CD14-positive monocyte (primary cell): ENCODE results near the gene FRMD3. TPM values are rescaled to one million over a fixed set of nuclear protein-coding genes. Genes with fewer than 3 reads are reported as not detected.

ENCODE experiments used
- DNase-seq, 3 donors: peaks; one replicate each; pipeline ENCODE4 v3.0.0-alpha.2; 2011 to 2022
- H2AFZ ChIP-seq: 2 replicates; pipeline ENCODE4 v1.6.0; 2012; ENCODE audit warnings: mild to moderate bottlenecking, low read depth, low read length, inconsistent platforms; ENCODE audit not compliant: insufficient read depth, poor library complexity, severe bottlenecking
- H3K27ac ChIP-seq, 2 donors: 1 replicate in 1 of 2; 2 replicates in 1 of 2; pipeline ENCODE4 v1.5.1; 2012 to 2013; ENCODE audit warnings: low read length in 2 of 2, control low read depth in 1 of 2, inconsistent platforms in 1 of 2, low read depth in 1 of 2, mild to moderate bottlenecking in 1 of 2
- H3K27me3 ChIP-seq, 2 donors: one replicate each; pipeline versions ENCODE4 v1.6.0 to v1.6.1; 2011 to 2013; ENCODE audit warnings: low read length in 2 of 2; ENCODE audit not compliant: control insufficient read depth in 2 of 2, insufficient read depth in 2 of 2
- H3K36me3 ChIP-seq, 2 donors: replicated peaks in 1 of 2; 1 replicate in 1 of 2; 2 replicates in 1 of 2; pipeline versions ENCODE4 v1.5.1 to v1.6.1; 2012 to 2013; ENCODE audit warnings: low read length in 2 of 2, control low read depth in 1 of 2, inconsistent platforms in 1 of 2, mild to moderate bottlenecking in 1 of 2; ENCODE audit not compliant: insufficient read depth in 2 of 2, control insufficient read depth in 1 of 2
- H3K4me1 ChIP-seq, 2 donors: 1 replicate in 1 of 2; 2 replicates in 1 of 2; pipeline versions ENCODE4 v1.5.1 to v1.6.1; 2012 to 2013; ENCODE audit warnings: low read length in 2 of 2, control low read depth in 1 of 2, inconsistent platforms in 1 of 2, mild to moderate bottlenecking in 1 of 2, moderate library complexity in 1 of 2; ENCODE audit not compliant: insufficient read depth in 2 of 2, control insufficient read depth in 1 of 2
- H3K4me2 ChIP-seq: replicated peaks from 2 replicates; pipeline ENCODE3; 2012; ENCODE audit warnings: low read length, moderate library complexity, mild to moderate bottlenecking; ENCODE audit not compliant: poor library complexity, severe bottlenecking; ENCODE audit errors: extremely low read depth
- H3K4me3 ChIP-seq, 3 experiments: fragments of 200-600 bp in 1 of 3; sonication (generic) in 1 of 3; replicated peaks in 1 of 3; 1 replicate in 2 of 3; 2 replicates in 1 of 3; pipeline ENCODE4 v1.5.1; 2011 to 2013; ENCODE audit warnings: low read length in 3 of 3, mild to moderate bottlenecking in 3 of 3, control low read depth in 2 of 3, low read depth in 2 of 3, inconsistent platforms in 1 of 3, moderate library complexity in 1 of 3
- H3K79me2 ChIP-seq: 2 replicates; pipeline ENCODE4 v1.6.0; 2012; ENCODE audit warnings: mild to moderate bottlenecking, control low read depth, inconsistent platforms, low read length, moderate library complexity; ENCODE audit not compliant: insufficient read depth
- H3K9ac ChIP-seq: 2 replicates; pipeline ENCODE4 v1.6.0; 2017; ENCODE audit warnings: low read length, mild to moderate bottlenecking; ENCODE audit not compliant: insufficient read depth, poor library complexity, severe bottlenecking
- H3K9me3 ChIP-seq, 2 donors: replicated peaks in 1 of 2; 1 replicate in 1 of 2; 2 replicates in 1 of 2; pipeline versions ENCODE4 v1.5.1 to v1.6.1; 2012 to 2013; ENCODE audit warnings: low read length in 2 of 2, control low read depth in 1 of 2; ENCODE audit not compliant: control insufficient read depth in 1 of 2, insufficient read depth in 1 of 2
- H4K20me1 ChIP-seq: 2 replicates; pipeline ENCODE4 v1.6.0; 2012; ENCODE audit warnings: mild to moderate bottlenecking, low read length, control low read depth, moderate library complexity; ENCODE audit not compliant: insufficient read depth
- H3K27ac Mint-ChIP-seq, 7 donors: one replicate each; pipeline ENCODE4 v1.8.0; 2020; ENCODE audit warnings: mild to moderate bottlenecking in 7 of 7, mixed read lengths in 7 of 7, moderate library complexity in 6 of 7, inconsistent platforms in 2 of 7
- H3K27me3 Mint-ChIP-seq, 3 donors: one replicate each; pipeline ENCODE4 v1.8.0; 2021 to 2022; ENCODE audit warnings: low read depth in 3 of 3, mild to moderate bottlenecking in 3 of 3, mixed read lengths in 3 of 3, moderate library complexity in 3 of 3, inconsistent platforms in 1 of 3
- H3K36me3 Mint-ChIP-seq, 2 donors: one replicate each; pipeline ENCODE4 v1.8.0; 2020; ENCODE audit warnings: mixed read lengths in 2 of 2, inconsistent platforms in 1 of 2, mild to moderate bottlenecking in 1 of 2
- H3K4me1 Mint-ChIP-seq: one replicate; pipeline ENCODE4 v1.8.0; 2020; ENCODE audit warnings: mild to moderate bottlenecking, mixed read lengths
- H3K4me3 Mint-ChIP-seq, 2 donors: one replicate each; pipeline ENCODE4 v1.8.0; 2020; ENCODE audit warnings: mild to moderate bottlenecking in 2 of 2, mixed read lengths in 2 of 2, moderate library complexity in 1 of 2
- H3K9me3 Mint-ChIP-seq, 7 donors: one replicate each; pipeline ENCODE4 v1.8.0; 2020 to 2022; ENCODE audit warnings: mixed read lengths in 7 of 7, mild to moderate bottlenecking in 6 of 7, moderate library complexity in 6 of 7, inconsistent platforms in 2 of 7
- WGBS: methylation state at CpG from one replicate; pipeline ENCODE4 v1.1.5; 2013; ENCODE audit warnings: missing lambda C conversion rate; ENCODE audit not compliant: insufficient coverage; 5-methylcytosine and 5-hydroxymethylcytosine counted together
- intact Hi-C, 2 donors: fragments of 100-400 bp; cut with micrococcal nuclease; formaldehyde crosslinking; loops; one replicate each; pipeline versions ENCODE4 v1.15.0 to v1.15.1; 2023
- polyA plus RNA-seq, 3 donors: library from polyadenylated mRNA; depleted of rRNA in 1 of 3; unstranded in 2 of 3; stranded (reverse) in 1 of 3; fragments of 300-500 nt in 2 of 3; fragments of >200 nt in 1 of 3; fragmentation: Illumina TruSeq in 2 of 3; gene quantifications; 1 replicate in 2 of 3; 2 replicates in 1 of 3; pipeline ENCODE4 v1.2.3, GENCODE V29; 2012 to 2021
- TF ChIP-seq, protein P1 (sequence below): fragments of 200-600 bp; IDR thresholded peaks from one replicate; pipeline ENCODE4 v1.8.0; 2022; ENCODE audit warnings: antibody characterized with exemption, mild to moderate bottlenecking

Gene FRMD3
- polyA plus RNA-seq, 3 donors, result 2.8 to 9.8 (median 4.2) TPM

DNA sequence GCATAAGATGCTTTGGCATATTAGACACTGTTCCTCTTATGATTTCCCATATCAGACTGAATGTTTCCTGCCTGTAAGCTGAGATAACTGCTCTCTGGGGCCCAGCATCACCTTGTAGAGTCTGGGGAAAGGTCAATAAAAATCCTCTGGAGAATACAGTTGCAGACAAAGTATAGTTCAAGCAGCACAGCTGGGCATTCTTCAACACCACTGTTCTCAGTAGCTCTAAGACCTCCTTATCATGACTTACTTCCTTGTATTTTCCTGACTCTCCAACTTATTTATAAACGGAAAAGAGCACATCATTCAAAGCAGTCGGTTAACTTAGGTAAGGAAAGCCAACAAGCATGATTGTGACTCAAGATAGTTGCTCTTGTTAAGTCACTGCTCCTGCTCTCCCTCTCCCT, 266.5 kb downstream of the FRMD3 start:
- H3K27ac Mint-ChIP-seq, result no peak overlapping the region
- H3K9me3 ChIP-seq, result no peaks in the 10 kb centered on the region

DNA sequence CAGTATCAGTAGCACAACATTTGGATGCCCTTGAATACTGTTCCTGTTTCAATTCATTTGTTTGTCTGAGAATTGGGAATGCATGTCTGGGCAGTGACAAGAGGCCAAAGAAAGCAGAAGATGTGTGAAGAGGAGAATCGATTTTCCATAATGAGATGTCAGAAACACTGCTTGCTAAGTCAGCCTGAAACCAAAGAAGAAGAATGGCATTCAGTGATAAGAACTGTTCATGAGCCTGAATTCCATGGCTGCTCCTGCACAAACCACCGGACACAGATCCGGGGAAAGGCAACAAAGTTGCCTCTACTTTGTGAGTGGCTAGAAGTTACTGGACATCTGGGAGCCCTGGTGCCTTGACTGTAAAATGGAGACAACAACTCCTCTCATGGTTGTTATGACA, 268.1 kb downstream of the FRMD3 start:
- intact Hi-C loops, result no loop called here
- no peak overlapping the region for H3K4me3 Mint-ChIP-seq

More for the DNA sequence above, 266.5 kb downstream of the FRMD3 start:
- H3K27me3 Mint-ChIP-seq, result peaks cover 0 to 1% (median 0%) of the 10 kb centered on the region in 3 donors
- no peaks in the 10 kb centered on the region for H3K79me2 ChIP-seq
- peaks cover 0 to 4% (median 0%) of the 10 kb centered on the region in 7 donors for H3K9me3 Mint-ChIP-seq
- H3K4me1 ChIP-seq, result no peaks in the 10 kb centered on the region
- intact Hi-C loops, result no loop called here
- no peak overlapping the region for H3K9ac ChIP-seq
- no peak overlapping the region for H2AFZ ChIP-seq
- H3K36me3 ChIP-seq, result no peaks in the 10 kb centered on the region
- DNase-seq, result no peak
- no peak overlapping the region for H3K27ac ChIP-seq
- H4K20me1 ChIP-seq, result no peaks in the 10 kb centered on the region
- H3K4me2 ChIP-seq, result no peak overlapping the region
- TF ChIP-seq, protein P1, sequence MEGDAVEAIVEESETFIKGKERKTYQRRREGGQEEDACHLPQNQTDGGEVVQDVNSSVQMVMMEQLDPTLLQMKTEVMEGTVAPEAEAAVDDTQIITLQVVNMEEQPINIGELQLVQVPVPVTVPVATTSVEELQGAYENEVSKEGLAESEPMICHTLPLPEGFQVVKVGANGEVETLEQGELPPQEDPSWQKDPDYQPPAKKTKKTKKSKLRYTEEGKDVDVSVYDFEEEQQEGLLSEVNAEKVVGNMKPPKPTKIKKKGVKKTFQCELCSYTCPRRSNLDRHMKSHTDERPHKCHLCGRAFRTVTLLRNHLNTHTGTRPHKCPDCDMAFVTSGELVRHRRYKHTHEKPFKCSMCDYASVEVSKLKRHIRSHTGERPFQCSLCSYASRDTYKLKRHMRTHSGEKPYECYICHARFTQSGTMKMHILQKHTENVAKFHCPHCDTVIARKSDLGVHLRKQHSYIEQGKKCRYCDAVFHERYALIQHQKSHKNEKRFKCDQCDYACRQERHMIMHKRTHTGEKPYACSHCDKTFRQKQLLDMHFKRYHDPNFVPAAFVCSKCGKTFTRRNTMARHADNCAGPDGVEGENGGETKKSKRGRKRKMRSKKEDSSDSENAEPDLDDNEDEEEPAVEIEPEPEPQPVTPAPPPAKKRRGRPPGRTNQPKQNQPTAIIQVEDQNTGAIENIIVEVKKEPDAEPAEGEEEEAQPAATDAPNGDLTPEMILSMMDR, result no peak
- no peaks in the 10 kb centered on the region for H3K27me3 ChIP-seq
- 37% methylated on average over 2 of the region's 2 CpGs for WGBS
- peaks cover 4% of the 10 kb centered on the region for H3K4me1 Mint-ChIP-seq
- H3K4me3 Mint-ChIP-seq, result no peak overlapping the region
- H3K36me3 Mint-ChIP-seq, result peaks cover 0 to 5% of the 10 kb centered on the region in 2 donors
- no peak overlapping the region for H3K4me3 ChIP-seq

More for the DNA sequence above, 268.1 kb downstream of the FRMD3 start:
- H3K36me3 ChIP-seq, result no peaks in the 10 kb centered on the region
- H3K27ac ChIP-seq, result no peak overlapping the region
- no peaks in the 10 kb centered on the region for H4K20me1 ChIP-seq
- H3K4me1 Mint-ChIP-seq, result no peaks in the 10 kb centered on the region
- WGBS, result 22% methylated on average over 1 of the region's 3 CpGs
- H3K4me3 ChIP-seq, result no peak overlapping the region
- TF ChIP-seq, protein P1, result no peak
- H3K27me3 Mint-ChIP-seq, result peaks cover 0 to 1% (median 0%) of the 10 kb centered on the region in 3 donors
- H3K9me3 Mint-ChIP-seq, result peaks cover 0 to 4% (median 0%) of the 10 kb centered on the region in 7 donors
- no peaks in the 10 kb centered on the region for H3K9me3 ChIP-seq
- H3K79me2 ChIP-seq, result no peaks in the 10 kb centered on the region
- no peaks in the 10 kb centered on the region for H3K4me1 ChIP-seq
- no peaks in the 10 kb centered on the region for H3K27me3 ChIP-seq
- H3K4me2 ChIP-seq, result no peak overlapping the region
- H3K9ac ChIP-seq, result no peak overlapping the region
- DNase-seq, result no peak
- no peak overlapping the region for H2AFZ ChIP-seq
- H3K36me3 Mint-ChIP-seq, result peaks cover 0 to 5% of the 10 kb centered on the region in 2 donors
- H3K27ac Mint-ChIP-seq, result no peak overlapping the region
